Measurements from ENCODE around the gene GABRR3.

GRCh38 chr3:97999103-97999502, 36.0 kb downstream of the GABRR3 start:
- no peak for TF ChIP-seq CTCF (IDR thresholded peaks at IDR 0.05; ENCODE audit: low read length)
- no peak for TF ChIP-seq EZH2 (optimal IDR thresholded peaks at IDR 0.05; ENCODE audit: low read depth, low read length)

Data from MM.1S (cell line).